ENCODE results near the gene ANKRD22.

Gene ANKRD22

GRCh38 chr10:88788924-88789323, 62.7 kb downstream of the ANKRD22 start:
- Histone ChIP-seq H3K9me3 (ENCODE audit: insufficient read depth, low read depth, low read length) (no peaks in the 10 kb centered on the region), H3K9me2 (replicated peaks; ENCODE audit: low read depth, low read length) (no peaks in the 10 kb centered on the region), H2AFZ (ENCODE audit: low read length) (no peak overlapping the region), H3F3A (ENCODE audit: low read depth) (no peaks in the 10 kb centered on the region), H3K36me3 (ENCODE audit: insufficient read depth, low read length) (no peaks in the 10 kb centered on the region), H4K20me1 (ENCODE audit: insufficient read depth, low read length, poor library complexity, severe bottlenecking) (no peaks in the 10 kb centered on the region), H3K4me1 (ENCODE audit: insufficient read depth, low read length, poor library complexity, severe bottlenecking) (peaks cover 16% of the 10 kb centered on the region), H3K9ac (ENCODE audit: low read depth, low read length, poor library complexity, severe bottlenecking) (no peak overlapping the region), H3K4me3 (ENCODE audit: low read length, poor library complexity, severe bottlenecking) (no peak overlapping the region), H3K79me2 (ENCODE audit: insufficient read depth, low read length) (no peaks in the 10 kb centered on the region), H3K27me3 (ENCODE audit: insufficient read depth, low read length, poor library complexity, severe bottlenecking) (no peaks in the 10 kb centered on the region), H3K4me2 (ENCODE audit: low read depth, low read length, poor library complexity, severe bottlenecking) (no peak overlapping the region)
- TF ChIP-seq EZH2phosphoT487 (IDR thresholded peaks at IDR 0.05; ENCODE audit: borderline replicate concordance) (no peak), CTCF (conservative IDR thresholded peaks at IDR 0.05; ENCODE audit: low read length) (no peak)

DNA sequence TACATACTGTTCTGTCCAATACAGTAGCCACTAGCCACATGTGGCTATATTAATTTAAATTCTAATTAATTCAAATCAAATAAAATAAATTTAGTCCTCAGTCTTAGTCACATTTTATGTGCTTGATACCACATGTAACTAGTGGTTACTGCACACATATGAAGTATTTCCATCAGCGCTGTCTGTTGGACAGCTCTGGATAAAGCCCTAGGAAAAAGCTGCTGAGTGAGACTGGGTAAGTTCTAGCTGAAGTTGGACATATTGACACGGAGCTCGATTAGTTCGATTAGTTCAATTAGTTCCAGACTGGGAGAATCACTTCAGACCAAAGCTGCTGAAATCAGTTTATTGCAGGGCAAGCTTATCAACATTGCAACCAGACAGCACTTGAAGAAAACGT, 64.2 kb downstream of the ANKRD22 start:
- Histone ChIP-seq H4K20me1 (ENCODE audit: insufficient read depth, low read length, poor library complexity, severe bottlenecking) (no peaks in the 10 kb centered on the region), H3K9me2 (replicated peaks; ENCODE audit: low read depth, low read length) (no peaks in the 10 kb centered on the region), H2AFZ (ENCODE audit: low read length) (no peak overlapping the region), H3K36me3 (ENCODE audit: insufficient read depth, low read length) (no peaks in the 10 kb centered on the region), H3F3A (ENCODE audit: low read depth) (no peaks in the 10 kb centered on the region), H3K4me3 (ENCODE audit: low read length, poor library complexity, severe bottlenecking) (no peak overlapping the region), H3K9ac (ENCODE audit: low read depth, low read length, poor library complexity, severe bottlenecking) (no peak overlapping the region), H3K79me2 (ENCODE audit: insufficient read depth, low read length) (no peaks in the 10 kb centered on the region), H3K27me3 (ENCODE audit: insufficient read depth, low read length, poor library complexity, severe bottlenecking) (no peaks in the 10 kb centered on the region), H3K4me2 (ENCODE audit: low read depth, low read length, poor library complexity, severe bottlenecking) (no peak overlapping the region), H3K4me1 (ENCODE audit: insufficient read depth, low read length, poor library complexity, severe bottlenecking) (peaks cover 10% of the 10 kb centered on the region), H3K9me3 (ENCODE audit: insufficient read depth, low read depth, low read length) (no peaks in the 10 kb centered on the region)
- TF ChIP-seq EZH2phosphoT487 (IDR thresholded peaks at IDR 0.05; ENCODE audit: borderline replicate concordance) (no peak), CTCF (conservative IDR thresholded peaks at IDR 0.05; ENCODE audit: low read length) (no peak)

DNA sequence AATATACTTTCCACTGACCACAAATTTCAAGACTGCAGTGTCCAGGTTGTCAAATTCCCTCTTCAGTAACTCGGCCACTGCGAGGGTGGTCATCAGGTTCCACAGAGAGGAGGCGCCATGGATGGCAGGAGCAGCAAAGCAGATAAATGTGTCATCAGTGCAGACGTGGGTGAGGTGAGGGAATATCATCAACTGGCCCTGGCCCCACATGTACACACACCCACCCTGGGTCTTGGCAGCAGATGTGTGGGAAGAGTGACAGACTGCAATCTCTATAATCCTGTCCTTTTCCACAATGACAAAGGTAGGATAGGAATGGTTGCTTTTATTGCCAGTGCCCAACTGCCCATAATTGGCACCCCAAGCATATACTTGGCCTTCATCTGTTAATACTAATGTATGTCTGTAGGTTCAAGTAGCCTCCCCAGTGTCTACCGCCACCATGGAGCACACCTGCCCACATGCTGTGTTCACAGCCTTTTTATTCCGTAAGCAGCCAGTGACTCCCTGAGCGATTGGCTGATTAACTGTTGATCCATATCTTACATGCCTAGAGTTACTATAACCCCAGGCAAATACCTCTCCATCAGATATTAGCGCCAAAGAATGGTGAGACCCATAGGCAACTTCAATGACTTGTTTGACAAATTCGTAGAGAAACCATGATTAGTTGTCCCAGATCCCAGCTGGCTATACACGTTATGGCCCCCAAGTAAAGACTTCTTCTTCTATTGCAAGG, 65.4 kb downstream of the ANKRD22 start:
- no peak overlapping the region for H3K9ac ChIP-seq (ENCODE audit: low read depth, low read length, poor library complexity, severe bottlenecking)
- H3K27me3 ChIP-seq (ENCODE audit: insufficient read depth, low read length, poor library complexity, severe bottlenecking): no peaks in the 10 kb centered on the region
- peaks cover 9% of the 10 kb centered on the region for H3K4me1 ChIP-seq (ENCODE audit: insufficient read depth, low read length, poor library complexity, severe bottlenecking)
- H2AFZ ChIP-seq (ENCODE audit: low read length): no peak overlapping the region
- H3K4me3 ChIP-seq (ENCODE audit: low read length, poor library complexity, severe bottlenecking): no peak overlapping the region
- no peaks in the 10 kb centered on the region for H3K79me2 ChIP-seq (ENCODE audit: insufficient read depth, low read length)
- no peaks in the 10 kb centered on the region for H3K36me3 ChIP-seq (ENCODE audit: insufficient read depth, low read length)
- H3K9me3 ChIP-seq (ENCODE audit: insufficient read depth, low read depth, low read length): no peaks in the 10 kb centered on the region
- TF ChIP-seq CTCF (conservative IDR thresholded peaks at IDR 0.05; ENCODE audit: low read length): no peak
- no peak for TF ChIP-seq EZH2phosphoT487 (IDR thresholded peaks at IDR 0.05; ENCODE audit: borderline replicate concordance)
- no peaks in the 10 kb centered on the region for H4K20me1 ChIP-seq (ENCODE audit: insufficient read depth, low read length, poor library complexity, severe bottlenecking)
- H3F3A ChIP-seq (ENCODE audit: low read depth): no peaks in the 10 kb centered on the region
- no peaks in the 10 kb centered on the region for H3K9me2 ChIP-seq (replicated peaks; ENCODE audit: low read depth, low read length)
- H3K4me2 ChIP-seq (ENCODE audit: low read depth, low read length, poor library complexity, severe bottlenecking): no peak overlapping the region
